ENCODE measurements around the gene P2RY6. TPM values are rescaled to one million over a fixed set of nuclear protein-coding genes. Genes with fewer than 3 reads are reported as not detected.

The P2RY6 gene
- total and polyA plus RNA-seq, 2 of the 8 experiments (the other 6 are each of a cell fraction or from before 2014, with no cell fraction given): 0.15 TPM; not detected in 1

DNA sequence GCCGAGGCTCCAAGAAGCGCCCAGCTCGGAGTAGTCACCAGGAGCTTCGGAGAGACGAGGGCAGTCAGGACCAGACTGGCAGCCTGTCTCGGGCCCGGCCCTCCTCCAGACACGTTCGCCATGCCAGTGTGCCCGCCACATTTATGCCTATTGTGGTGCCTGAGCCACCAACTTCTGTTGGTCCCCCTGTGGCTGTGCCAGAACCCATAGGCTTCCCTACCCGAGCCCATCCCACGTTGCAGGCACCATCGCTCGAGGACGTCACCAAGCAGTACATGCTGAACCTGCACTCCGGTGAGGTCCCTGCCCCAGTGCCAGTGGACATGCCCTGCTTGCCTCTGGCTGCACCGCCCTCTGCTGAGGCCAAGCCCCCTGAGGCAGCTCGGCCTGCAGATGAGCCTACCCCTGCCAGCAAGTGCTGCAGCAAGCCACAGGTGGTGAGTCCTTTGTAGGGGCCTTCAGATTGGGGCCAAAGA, 39.3 kb downstream of the P2RY6 start (continued):
- no peak for TF ChIP-seq RAD21 (IDR thresholded peaks at IDR 0.05 in 1 of 2, conservative IDR thresholded peaks at IDR 0.05 in 1 of 2; ENCODE audit: low read depth in 2 of 2, low read length in 2 of 2)

Measured in H1 (cell line).